PFSK-1 (cell line): ENCODE results near the gene ITPKB.

Experiments
- FOXP2 ChIP-seq: optimal IDR thresholded peaks from 2 replicates; pipeline ENCODE3; 2011; ENCODE audit warnings: borderline replicate concordance, control low read depth, inconsistent platforms; ENCODE audit not compliant: insufficient read depth; ENCODE audit errors: extremely low read length, extremely low read depth
- POLR2AphosphoS5 ChIP-seq: IDR thresholded peaks from 2 replicates; pipeline ENCODE4 v1.6.1; 2012; ENCODE audit warnings: low read depth, mild to moderate bottlenecking, control low read depth, low read length, moderate library complexity
- SIN3A ChIP-seq: IDR thresholded peaks from 2 replicates; pipeline ENCODE4 v1.6.1; 2012; ENCODE audit warnings: mild to moderate bottlenecking, low read length, moderate library complexity, borderline replicate concordance; ENCODE audit not compliant: insufficient read depth
- TAF1 ChIP-seq: IDR thresholded peaks from 2 replicates; pipeline ENCODE4 v1.6.1; 2012; ENCODE audit warnings: low read length, control low read depth, borderline replicate concordance; ENCODE audit not compliant: insufficient read depth
- TF ChIP-seq, protein P1 (sequence below), 2 experiments: IDR thresholded peaks; 2 replicates each; pipeline versions ENCODE4 v1.6.1 to v1.8.0; 2011 to 2012; ENCODE audit warnings: low read depth in 2 of 2, low read length in 2 of 2, control low read depth in 1 of 2, inconsistent platforms in 1 of 2, mild to moderate bottlenecking in 1 of 2, moderate library complexity in 1 of 2; ENCODE audit not compliant: insufficient read depth in 1 of 2

The ITPKB gene

DNA sequence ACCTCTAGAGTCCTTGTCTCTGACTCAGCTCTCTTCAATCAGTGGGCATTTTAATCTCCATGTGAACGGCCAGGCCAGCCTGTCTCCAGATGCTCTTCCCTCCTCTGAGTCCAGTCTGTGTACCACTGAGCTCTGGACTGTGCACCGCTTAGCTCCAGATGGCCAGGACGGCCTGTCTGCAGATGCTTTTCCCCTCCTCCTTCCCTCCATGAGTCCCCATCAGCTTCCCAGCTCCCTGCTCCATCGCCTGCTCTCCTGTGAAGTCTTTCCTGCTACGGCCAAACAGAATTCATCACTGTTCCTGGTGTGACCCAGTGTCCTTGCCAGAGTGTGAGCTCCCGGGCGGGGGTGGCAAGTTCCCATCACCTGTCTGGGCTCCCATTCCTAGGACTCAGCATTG is 148.5 kb downstream of the ITPKB start:
- TF ChIP-seq TAF1 (no peak), POLR2AphosphoS5 (no peak), FOXP2 (no peak), SIN3A (no peak)
- TF ChIP-seq, protein P1, sequence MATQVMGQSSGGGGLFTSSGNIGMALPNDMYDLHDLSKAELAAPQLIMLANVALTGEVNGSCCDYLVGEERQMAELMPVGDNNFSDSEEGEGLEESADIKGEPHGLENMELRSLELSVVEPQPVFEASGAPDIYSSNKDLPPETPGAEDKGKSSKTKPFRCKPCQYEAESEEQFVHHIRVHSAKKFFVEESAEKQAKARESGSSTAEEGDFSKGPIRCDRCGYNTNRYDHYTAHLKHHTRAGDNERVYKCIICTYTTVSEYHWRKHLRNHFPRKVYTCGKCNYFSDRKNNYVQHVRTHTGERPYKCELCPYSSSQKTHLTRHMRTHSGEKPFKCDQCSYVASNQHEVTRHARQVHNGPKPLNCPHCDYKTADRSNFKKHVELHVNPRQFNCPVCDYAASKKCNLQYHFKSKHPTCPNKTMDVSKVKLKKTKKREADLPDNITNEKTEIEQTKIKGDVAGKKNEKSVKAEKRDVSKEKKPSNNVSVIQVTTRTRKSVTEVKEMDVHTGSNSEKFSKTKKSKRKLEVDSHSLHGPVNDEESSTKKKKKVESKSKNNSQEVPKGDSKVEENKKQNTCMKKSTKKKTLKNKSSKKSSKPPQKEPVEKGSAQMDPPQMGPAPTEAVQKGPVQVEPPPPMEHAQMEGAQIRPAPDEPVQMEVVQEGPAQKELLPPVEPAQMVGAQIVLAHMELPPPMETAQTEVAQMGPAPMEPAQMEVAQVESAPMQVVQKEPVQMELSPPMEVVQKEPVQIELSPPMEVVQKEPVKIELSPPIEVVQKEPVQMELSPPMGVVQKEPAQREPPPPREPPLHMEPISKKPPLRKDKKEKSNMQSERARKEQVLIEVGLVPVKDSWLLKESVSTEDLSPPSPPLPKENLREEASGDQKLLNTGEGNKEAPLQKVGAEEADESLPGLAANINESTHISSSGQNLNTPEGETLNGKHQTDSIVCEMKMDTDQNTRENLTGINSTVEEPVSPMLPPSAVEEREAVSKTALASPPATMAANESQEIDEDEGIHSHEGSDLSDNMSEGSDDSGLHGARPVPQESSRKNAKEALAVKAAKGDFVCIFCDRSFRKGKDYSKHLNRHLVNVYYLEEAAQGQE (IDR thresholded peaks at IDR 0.05; ENCODE audit: insufficient read depth in 1 of 2, low read depth in 2 of 2, low read length in 2 of 2): no peak

DNA sequence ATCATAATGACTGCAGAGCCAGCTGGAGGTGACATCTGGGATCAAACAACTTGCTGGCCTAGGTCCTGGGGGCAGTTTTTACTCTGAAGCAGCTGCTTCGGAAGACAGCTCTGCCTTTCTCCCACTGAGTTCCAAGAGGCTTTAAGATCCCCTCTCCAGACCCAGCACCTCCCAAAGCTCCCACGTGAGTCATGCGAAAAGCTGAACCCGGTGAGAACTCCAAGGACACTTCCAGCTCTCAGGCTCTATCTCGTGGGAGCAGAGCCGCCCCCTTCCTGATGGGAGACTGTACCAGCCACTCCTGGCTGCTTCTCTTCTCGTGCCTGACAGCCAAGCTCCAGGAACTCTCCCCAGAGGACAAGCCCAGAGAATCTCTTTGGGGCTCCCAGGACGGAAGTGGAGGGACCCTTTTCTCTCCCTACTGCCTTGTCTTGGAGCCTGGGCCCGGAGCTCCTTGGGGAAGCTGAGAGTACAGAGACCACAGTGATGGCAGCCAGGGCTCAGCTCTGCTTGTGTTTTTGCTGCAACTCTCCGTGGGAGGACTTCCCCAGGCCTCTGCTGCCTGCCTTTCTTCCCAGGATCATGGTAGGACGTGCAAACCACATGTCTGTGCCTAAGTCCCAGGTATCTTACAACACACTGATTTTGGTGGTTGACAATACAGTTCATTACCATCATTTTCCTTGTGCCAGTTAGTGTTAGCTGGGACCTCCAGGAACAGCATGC is 149.9 kb downstream of the ITPKB start:
- TF ChIP-seq FOXP2: no peak
- TF ChIP-seq SIN3A: no peak
- no peak for TF ChIP-seq TAF1
- TF ChIP-seq POLR2AphosphoS5: no peak
- TF ChIP-seq, protein P1 (IDR thresholded peaks at IDR 0.05; ENCODE audit: insufficient read depth in 1 of 2, low read depth in 2 of 2, low read length in 2 of 2): no peak

DNA sequence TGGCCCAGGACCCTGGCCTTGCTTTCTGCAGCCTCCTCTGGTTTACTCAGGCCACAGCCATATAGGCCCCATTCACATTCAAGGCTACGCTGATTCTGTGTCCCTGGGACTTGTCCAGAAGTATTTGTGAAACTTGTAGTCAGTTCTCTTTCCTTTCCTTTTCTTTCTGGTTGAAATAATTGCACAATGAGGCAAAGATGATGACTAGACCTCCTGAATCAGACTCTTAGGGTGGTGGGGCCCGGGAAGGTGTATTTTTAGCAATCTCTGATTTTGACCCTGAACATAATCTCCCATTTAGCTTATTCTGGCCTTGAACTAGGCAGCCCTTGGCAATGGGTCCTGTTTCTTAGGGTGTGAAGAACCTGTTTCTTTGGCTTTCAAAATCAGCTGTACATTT is 150.6 kb downstream of the ITPKB start:
- no peak for TF ChIP-seq FOXP2
- TF ChIP-seq, protein P1 (IDR thresholded peaks at IDR 0.05; ENCODE audit: insufficient read depth in 1 of 2, low read depth in 2 of 2, low read length in 2 of 2): no peak
- TF ChIP-seq SIN3A: no peak
- no peak for TF ChIP-seq TAF1
- no peak for TF ChIP-seq POLR2AphosphoS5

DNA sequence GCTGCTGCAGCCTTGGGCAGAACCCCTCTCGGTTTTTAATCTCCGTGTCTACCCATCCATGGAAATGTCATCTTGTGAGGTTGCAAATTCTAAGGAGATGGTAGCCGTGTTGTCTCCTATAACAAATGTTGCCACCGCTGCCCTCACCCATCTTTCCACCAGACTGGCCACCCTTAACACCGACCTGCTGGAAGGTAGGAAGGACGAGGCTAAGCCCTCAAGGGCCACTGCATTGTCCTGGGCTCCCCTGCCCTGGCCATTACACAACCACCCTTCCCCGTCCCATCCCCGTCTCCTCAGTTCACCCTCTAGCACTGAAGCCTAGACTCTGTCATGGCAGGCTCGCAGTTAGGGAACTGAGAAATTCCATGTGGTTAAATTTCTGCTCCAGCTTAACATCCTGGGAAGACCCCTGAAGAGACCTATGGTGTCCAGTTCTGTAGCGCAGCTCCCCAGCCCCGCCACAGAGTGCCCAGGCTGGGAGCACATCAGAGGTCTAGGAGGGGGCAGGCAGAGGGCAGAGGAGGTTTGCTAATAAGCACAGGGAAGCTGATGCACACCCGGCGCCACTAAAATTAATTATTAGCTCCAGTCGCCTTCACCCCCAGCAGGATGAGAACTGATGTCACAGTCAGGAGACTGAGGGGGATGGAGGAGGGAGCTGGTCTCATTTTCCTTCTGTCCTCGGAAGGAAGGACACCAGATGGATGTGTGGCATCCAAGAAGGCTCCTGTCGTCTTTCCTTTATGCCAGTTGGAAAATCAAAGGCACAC is 152.2 kb downstream of the ITPKB start:
- TF ChIP-seq SIN3A (no peak), TAF1 (no peak), FOXP2 (no peak), POLR2AphosphoS5 (no peak)
- TF ChIP-seq, protein P1 (IDR thresholded peaks at IDR 0.05; ENCODE audit: insufficient read depth in 1 of 2, low read depth in 2 of 2, low read length in 2 of 2): no peak

- TF ChIP-seq SIN3A (no peak), POLR2AphosphoS5 (no peak), FOXP2 (no peak), TAF1 (no peak)
- TF ChIP-seq, protein P1 (IDR thresholded peaks at IDR 0.05; ENCODE audit: insufficient read depth in 1 of 2, low read depth in 2 of 2, low read length in 2 of 2): no peak
Measured at GRCh38 chr1:226586116-226586515, 153.0 kb downstream of the ITPKB start.
